ENCODE data around the gene NHSL2.
"Not testable (repeated sequence)": the region's sequence is repeated elsewhere in the genome, so short reads cannot be mapped to it uniquely, and the experiment has no call there.

NHSL2 gene

DNA sequence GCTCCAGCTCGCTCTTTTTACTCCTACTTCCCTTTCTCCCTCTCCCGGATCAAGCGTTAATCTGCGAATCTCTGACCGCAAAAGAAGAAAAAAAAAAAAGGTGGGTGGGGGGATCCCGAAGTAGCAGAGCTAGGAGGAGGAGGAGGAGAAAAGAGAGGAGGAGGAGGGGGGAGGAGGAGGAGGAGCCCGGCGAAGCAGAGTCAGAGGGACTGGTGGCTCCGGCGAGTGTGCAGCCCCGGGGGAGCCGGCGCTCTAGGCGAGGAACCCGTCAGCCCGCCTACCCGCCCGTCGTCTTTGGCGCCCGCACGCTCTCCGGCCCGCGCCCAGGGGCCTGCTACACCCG lies at the start of gene NHSL2:
TSS of gene NHSL2 (plus strand) at position 203 of the 343 bp plus-strand sequence.
- DNase-seq (ENCODE audit: low read depth), result peak; percentile 31

DNA sequence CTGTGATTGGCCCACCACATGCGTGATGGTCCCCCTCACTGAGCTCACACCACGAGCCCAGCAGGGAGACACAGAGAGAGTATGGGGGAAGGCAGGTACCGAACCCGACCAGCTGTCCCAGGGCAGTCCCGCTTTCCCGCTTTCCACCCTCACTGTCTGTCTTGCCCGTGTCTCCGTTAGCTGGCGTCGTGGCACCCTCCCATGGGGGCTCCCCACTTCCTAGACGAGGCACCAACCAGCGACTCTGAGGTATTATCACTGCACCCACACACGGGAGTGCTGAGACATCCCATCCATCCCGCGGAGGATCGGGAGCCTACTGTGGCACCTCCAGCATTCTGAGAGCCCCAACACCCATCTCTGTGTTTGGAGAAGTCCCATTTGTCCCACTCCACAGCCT lies 43.0 kb upstream of the NHSL2 start:
- no peak for DNase-seq (ENCODE audit: low read depth)

DNA sequence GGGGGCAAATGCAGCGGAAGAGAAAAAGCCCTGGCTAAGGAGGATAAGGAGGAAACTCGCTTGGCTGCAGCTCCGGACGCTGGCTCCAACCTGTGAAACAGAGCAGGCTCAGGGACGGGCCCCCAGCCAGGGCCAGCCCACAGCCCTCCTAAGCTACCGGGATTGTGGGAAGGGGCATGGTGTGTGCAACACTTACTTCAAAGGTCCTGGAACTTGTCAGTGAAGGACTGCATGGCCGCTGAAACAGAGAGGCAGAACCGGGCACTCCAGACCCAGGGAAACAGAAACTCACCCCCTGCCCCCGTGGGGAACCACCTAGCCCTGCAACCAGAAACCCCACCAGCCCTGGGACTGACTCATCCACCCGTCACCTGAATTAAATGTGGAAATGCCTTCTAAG lies 41.1 kb upstream of the NHSL2 start:
- DNase-seq (ENCODE audit: low read depth), result not testable (repeated sequence)

DNA sequence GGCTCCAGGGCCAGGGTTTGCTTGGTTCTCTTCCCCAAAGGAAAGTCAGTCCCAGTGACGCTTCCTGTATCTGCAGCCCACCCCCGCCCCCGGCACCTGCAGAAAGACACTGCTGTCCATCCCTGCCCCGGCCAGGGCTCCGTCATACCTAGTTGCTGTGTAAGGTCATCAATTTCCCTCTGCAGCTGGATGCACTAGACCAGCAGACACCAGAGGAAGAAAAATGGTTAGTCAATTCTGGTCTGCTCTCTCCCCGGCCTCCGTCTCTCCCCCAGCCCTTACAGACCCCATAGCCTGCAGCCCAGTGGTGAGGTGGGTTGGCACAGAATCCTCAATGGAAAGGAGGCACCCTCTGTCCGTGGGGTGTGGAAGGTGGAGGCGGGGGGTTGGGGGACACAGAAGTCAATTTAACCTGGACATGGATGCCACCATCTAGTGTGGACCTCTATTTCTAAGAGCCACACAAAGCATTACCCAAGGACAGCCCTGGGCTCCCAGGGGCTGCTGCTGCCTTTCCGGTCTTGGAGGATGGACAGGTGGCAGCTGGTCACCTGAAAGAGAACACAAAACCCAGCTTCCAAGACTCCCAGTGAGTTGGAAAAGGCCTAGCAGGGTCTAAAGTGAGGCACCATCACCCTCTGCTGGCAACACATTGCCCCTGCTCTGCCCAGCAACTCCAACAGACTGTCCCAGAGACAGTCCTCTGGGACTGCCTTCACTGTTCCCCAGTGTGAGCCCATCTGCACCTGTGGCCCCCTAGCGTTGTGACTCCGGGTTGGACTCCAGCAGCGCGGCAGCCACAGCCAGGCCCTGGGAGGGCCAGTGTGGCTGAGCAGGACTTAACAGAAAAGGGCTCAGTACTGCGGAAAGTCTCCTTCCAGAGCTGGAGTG lies 40.2 kb upstream of the NHSL2 start:
- DNase-seq (ENCODE audit: low read depth), result no peak

DNA sequence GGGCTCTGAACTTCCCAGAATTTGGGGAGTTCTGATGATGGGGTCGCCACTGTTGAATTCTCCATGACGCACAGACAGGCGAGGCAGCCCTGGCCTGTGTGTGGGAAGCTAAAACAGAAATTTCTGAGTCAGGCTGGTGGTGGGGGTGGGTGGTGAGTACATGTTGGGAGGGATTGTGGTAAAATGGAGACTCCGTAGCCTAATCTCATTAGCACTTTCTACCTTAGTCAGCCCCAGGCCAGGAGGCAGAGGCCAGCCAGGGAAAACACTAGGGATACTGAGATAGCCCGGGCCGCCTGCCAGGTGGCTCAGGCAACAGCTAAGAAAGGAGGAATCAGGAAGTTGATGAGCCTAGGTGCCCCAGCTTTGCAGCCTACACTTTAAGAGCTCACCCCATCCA lies 39.3 kb upstream of the NHSL2 start:
- peak; percentile 1 for DNase-seq (ENCODE audit: low read depth)

DNA sequence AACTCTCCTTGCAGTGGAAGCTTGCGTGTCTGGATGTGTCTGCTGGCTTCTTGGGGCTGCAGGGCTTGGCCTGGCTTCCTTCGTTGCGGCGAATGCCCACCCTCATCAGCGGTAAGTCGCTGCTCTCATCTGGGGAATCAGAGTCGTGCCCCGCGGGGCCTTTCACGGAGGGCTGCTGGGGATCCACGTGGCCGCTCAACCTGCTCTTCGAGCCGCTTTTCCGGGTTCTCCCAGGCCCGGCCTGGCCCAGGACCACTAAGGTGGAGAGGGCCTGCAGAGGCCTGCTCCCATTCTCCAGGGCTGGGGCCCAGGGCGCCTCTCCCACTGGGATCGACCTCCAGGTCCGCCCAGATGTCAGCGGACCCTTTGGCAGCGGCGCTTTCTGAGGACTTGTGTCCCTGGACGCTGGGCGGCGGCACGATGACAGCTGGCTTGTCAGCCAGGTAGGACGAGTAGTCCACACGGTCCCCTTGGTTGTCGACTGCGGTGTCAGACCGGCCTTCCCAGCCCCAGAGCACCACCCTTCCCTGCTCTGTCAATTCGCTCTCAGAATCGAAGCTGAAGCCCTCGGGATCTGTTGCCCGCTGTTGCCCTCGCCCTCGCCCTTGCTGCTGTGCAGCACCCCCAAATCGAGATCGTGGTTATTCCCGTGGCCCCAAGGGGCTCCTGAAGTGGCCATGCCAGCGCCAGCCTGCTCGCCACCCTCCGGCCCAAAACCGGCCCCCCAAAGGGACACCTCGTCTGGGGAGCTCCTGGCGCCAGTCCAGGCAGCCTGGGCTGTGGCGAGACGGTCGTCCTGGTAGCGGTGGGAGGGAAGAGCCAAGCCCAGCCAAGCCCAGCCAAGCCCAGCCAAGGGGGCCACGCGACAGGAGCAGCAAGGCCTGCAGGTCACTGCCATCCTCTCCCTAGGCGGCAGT lies 37.8 kb upstream of the NHSL2 start:
- DNase-seq (ENCODE audit: low read depth), result no peak

DNA sequence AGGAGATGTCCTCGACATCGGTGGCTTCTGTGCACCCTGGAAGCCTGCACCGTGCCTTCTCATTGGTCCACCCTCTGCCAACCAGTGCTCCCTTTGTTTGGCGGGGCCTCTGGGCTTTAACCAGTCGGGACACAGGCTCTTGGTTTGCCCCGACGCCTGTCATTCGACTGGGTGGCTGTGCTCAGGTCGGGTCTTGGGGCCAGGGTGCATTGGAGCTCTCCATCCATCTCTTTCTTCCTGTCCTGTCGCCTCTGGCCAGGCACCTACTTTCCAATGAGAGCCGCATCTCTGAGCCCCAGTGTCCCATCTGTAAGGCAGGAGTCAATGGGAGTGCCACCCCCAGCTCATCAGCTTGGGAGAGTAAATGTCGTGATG lies 37.2 kb upstream of the NHSL2 start:
- no peak for DNase-seq (ENCODE audit: low read depth)

DNA sequence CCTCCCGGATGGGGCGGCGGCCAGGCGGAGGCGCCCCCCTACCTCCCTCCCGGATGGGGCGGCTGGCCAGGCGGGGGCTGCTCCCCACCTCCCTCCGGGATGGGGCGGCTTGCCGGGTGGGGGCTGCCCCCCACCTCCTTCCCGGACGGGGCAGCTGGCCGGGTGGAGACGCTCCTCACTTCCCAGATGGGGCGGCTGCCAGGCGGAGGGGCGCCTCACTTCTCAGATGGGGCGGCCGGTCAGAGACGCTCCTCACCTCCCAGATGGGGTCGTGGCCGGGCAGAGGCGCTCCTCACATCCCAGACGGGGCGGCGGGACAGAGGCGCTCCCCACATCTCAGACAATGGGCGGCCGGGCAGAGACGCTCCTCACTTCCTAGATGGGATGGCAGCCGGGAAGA lies 33.8 kb upstream of the NHSL2 start:
- not testable (repeated sequence) for DNase-seq (ENCODE audit: low read depth)

DNA sequence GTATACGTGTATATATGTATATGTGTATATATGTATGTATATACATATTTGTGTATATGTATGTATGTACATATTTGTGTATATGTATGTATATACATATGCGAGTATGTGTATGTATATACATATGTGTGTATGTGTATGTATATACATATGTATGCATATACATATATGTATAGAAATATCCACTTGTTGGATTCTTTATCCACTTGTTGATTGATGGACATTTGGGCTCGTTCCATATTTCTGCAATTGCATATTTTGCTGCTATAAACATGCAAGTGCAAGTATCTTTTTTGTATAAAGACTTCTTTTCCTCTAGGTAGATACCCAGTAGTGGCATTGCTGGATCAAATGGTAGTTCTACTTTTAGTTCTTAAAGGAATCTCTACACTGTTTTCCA lies 25.5 kb upstream of the NHSL2 start:
- no peak for DNase-seq (ENCODE audit: low read depth)

DNA sequence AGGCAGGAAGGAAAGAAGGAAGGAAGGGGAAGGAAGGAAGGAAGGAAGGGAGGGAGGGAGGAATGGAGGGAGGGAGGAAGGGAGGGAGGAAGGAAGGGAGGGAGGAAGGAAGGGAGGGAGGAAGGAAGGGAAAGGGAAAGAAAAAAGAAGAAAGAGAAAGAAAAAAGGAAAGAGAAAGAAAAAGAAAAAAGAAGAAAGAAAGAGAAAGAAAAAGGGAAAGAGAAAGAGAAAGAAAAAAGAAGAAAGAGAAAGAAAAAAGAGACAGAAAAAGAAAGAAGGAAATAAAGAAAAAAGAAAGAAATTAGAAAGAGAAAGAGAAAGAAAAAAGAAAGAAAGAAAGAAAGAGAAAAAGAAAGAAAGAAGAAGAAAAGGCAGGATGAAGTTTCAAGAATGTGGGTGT lies 15.0 kb upstream of the NHSL2 start:
- no peak for DNase-seq (ENCODE audit: low read depth)

DNA sequence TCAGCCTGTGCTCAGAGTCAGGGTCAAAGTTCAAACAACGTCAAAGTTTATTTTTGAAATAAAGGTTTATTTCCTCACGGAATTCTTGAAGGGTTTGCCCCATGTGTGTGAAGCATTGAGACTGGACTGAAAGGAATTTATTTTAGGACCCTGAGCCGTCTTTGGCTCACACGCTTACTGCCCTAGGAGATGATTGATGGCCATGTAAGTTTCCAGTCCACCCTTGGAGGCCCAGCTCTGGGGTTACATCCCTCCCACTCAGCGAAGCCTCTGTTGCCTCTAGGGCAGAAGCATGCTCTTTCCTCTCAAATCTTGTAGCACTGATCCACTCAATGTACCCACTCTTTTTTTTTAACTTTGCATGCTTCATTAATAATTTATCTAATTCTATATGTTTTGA lies 4.5 kb upstream of the NHSL2 start:
- DNase-seq (ENCODE audit: low read depth), result no peak

DNA sequence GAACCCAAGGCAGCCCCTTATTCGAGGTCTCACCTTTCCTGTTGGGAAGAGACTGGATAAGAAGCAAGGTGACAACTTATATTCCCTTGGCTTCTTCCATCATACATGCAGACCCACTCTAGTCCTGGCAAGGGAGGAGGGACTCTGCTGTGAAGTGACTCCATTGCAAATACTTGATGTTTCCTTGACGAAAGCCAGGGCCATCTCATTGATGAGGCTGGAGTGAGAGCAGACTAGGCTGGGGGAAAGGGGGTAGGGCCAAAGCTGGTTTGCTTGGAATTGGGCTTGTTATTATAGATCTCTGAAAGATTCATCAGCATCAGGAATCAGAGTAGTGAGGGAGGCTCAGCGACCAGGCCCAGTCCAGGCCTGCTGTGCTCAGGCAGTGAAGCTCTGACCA lies 2.3 kb upstream of the NHSL2 start:
- no peak for DNase-seq (ENCODE audit: low read depth)

DNA sequence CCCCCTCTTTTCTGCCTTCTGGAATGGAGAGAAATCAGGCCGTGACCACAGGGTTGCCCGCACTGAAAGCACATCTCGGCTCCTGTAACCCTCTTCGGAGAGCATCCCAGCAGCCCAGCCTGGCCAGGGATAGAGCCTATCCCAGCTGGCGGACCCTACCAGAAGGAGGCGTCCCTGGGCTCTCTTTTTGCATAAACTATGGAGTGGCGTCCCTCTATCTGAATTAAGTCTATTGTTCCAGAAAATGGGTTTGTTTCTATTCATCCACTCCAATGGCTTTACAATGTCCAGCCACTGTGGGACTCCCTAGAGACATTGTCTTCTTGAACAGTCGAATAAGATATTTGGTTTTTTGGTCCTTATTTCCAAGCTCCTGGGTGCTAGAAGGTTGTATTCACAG lies 689 bp upstream of the NHSL2 start:
- DNase-seq (ENCODE audit: low read depth), result no peak

DNA sequence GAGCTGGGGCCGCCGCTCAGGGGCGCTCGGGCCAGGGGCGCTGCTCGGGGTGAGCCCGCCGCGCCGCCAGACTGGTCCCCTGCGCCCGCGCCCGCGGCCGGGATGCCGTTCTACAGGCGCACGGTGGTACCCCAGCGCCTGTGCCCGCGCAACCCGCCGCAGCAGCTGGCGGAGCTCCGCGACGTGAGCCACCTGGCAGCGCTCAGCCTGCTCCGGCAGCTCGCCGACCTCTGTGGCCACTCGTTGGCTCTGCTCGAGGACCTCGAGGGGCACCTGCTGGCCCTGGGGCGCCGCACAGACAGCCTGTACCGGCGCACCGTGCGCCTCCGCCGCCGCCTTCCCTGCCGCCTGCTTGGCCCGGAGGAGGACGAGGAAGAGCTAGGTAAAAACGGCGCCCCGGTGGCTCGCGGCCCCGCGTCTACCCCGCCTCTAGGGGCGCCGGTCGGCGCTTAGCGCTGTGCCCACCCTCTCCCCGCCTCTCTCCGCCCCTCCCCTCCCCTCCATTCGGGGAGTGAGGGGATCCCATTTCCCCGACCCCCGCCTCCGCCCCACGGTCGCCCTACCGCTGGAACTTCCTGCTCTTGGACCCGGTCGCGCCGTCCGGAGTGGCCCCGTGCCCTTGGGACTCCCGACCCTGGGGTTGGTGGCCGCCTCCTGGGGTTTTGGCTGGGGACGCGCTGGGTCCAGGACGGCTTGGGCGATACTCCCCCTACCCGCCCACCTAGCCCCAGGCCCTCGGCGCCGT lies 513 bp downstream of the NHSL2 start:
- DNase-seq (ENCODE audit: low read depth), result peak; percentile 9

DNA sequence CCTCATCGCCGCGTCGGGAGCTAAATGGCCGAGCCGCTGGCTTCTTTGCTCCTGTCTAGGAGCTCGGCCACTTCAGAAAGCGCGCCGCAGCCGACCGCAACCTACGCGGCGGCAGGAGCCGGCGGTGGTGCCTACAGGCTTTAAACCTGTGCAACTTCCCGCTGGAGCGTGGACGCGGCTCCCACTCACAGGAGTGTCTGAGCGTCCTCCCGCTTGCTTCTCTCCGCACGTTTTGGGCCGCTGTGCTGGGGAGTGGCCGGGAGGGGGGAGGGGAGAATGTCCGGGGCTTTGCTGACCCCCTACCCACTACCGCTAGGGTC lies 1.0 kb downstream of the NHSL2 start:
- no peak for DNase-seq (ENCODE audit: low read depth)

DNA sequence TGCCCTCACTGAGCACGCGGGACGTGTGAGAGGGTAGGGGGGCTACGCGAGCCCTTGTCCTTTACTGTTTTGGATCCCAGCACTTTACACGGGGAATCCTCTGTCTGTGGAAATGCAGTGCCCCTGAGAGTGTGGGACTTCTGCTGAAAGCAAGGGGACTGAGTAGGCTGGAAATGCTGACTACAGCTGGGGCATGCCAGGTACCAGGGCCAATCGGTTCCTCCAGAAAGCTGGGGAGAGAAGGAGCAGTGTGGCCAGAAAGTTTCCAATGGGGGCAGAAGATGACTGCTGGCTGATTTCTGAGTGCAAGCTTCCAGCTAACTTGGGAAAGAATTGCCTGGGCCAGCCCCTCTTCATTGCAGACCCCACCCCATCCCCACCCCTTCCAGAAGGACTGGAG lies 1.5 kb downstream of the NHSL2 start:
- DNase-seq (ENCODE audit: low read depth), result no peak

DNA sequence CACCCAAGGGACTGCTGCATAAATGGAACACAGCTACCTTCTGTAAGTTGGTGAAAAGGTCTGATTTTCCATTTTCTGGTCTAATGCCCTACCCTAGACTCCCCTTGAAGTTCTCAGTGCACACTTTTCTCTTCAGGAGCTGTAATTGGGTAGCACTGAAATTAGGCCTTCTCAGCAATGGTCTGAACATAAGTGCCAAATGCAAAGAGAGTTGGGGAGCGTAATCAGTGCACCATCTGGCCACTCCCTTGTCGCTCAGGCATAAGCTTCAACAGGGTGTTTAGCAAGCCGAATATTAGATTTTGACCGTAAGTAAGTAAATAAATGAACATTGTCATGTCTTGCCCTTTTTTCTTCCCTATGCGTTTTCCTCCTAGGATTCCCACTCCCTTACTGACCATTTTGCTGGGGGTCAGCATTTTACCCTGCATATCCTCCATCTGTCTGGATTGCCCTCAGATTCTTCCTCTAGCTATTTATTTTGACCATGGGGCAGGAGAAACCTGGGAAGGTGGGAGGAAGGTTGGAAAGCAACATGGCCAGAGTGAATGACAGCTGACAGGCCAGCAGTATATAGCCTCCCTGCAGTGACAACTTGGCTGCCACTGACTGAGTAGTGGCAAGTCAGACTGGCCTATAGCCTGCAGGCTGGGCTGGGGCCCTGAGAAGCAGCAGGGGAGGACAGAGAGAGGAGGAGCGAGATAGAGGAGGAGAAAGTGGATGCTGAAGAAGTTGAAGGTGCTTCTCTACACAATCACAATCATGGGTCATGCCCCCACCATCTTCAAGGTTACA lies 2.7 kb downstream of the NHSL2 start:
- DNase-seq (ENCODE audit: low read depth), result no peak

DNA sequence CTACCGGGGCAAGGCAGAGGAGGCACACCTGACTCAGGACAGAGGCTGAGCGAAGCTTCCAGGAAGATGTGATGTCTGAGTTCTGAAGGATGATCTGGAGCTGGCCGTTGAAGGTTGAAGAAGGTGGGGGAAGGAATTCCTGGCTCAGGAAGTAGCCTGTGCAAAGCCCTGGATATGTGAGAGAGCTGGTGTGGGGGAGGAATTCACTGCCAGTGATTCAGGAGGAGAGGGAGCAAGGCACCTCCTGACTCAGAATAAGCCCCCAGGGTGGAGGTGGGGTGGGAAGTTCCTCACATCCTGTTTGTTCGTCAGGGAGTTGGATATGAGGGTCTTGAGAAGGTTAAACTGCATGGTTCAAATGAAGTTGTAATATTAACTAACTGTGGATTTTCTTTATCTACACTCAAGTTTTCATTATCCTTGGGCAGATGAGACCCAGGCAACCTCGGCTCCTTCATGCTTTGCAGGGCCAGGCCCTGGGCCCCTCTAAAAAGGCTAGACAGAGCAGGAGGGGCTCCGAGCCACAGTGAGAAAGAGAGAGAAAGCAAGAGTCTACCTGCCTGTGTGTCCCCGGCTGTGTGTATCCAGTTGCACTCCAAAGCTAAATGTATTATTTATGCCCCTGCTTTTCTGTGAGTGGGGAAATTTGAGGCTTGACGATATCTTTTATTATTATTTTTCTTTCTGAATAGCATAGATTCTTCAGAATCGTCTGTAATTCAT lies 7.1 kb downstream of the NHSL2 start:
- DNase-seq (ENCODE audit: low read depth), result no peak

DNA sequence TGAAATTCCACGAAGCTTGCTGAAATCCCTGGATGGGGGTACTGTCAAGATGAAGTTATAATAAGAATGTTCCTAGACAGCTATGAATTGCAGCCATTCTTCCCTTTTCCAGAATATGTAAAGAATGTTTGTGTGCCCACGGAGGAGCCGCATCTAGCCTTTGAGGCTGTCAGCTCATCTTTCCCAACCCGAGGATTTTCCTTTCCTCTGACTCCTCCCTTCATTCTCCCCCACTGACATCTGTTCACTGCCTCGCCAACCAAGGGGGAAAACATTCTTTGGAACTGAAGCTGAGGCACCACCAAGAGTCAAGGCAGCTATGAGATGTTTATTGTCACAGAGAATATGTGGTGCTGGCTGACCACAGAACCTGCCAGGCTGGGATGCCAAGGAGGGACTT lies 8.8 kb downstream of the NHSL2 start:
- no peak for DNase-seq (ENCODE audit: low read depth)

DNA sequence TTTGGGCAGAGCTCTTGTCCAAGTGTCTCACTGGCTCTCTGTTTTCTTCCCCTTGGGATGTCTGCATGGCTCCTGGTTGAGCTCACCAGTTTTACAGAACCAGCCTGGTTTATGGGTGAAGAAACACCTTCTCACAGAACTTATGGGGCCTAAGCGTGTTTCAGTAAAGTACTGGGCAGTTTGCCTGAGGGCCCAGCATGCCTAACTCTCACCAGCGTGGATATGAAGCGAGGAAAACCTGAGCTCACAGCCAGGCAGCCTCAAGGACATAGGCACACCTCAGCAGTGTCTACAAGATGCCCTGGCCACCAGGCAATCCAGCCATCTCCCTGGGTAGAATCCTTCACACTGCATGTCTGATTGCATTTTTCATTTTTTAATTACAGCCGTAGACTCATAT lies 9.2 kb downstream of the NHSL2 start:
- no peak for DNase-seq (ENCODE audit: low read depth)

DNA sequence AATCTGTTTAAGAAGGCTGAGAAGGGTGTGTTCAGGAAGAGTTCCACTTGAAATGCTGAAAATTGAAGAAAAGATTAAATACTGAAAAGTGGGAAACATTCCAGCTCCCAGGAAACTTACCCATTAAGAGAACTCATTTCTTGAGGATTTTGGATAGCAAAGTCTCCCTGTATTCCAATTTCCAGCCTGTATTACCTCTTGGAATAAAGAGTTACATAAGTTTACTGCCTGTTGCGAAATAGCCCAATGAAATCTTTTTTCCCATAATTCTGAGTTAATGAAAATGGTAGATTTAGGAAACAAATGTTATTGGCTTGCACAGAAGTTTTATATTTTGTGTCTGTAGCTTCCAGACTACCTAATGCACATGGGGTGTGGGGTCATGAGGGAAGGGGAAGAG lies 12.0 kb downstream of the NHSL2 start:
- DNase-seq (ENCODE audit: low read depth), result no peak

All from stimulated activated CD4-positive, alpha-beta T cell treated with anti-CD3 and anti-CD28 coated beads, Interleukin-2, amount 100 ng/mL, for 4 hours (primary cell).